ENCODE data around the gene TAF1C. TPM values are rescaled to one million over a fixed set of nuclear protein-coding genes. Genes with fewer than 3 reads are reported as not detected.
"Not testable (repeated sequence)": the region's sequence is repeated elsewhere in the genome, so short reads cannot be mapped to it uniquely, and the experiment has no call there.

TAF1C gene
- total RNA-seq, 2 experiments from 2014 or later: 44.4 to 45.7 TPM

- Mint-ChIP-seq H3K27ac (no peak overlapping the region), H3K4me1 (peaks cover 2% of the 10 kb centered on the region), H3K9me3 (ENCODE audit: low read depth) (no peaks in the 10 kb centered on the region), H3K27me3 (no peaks in the 10 kb centered on the region), H3K36me3 (ENCODE audit: low read depth) (no peaks in the 10 kb centered on the region), H3K4me3 (no peak overlapping the region)
- intact Hi-C loops (cut with DNase I, micrococcal nuclease): no loop called here
- DNase-seq: no peak
- no peak for ATAC-seq
- POLR2A ChIA-PET: no interaction called here
- CTCF ChIA-PET: no interaction called here
Measured at GRCh38 chr16:84207251-84207650, 20.4 kb upstream of the TAF1C start.

GRCh38 chr16:84205976-84206691 is 19.3 kb upstream of the TAF1C start:
- Mint-ChIP-seq H3K4me1 (peaks cover 2% of the 10 kb centered on the region), H3K27ac (no peak overlapping the region), H3K9me3 (ENCODE audit: low read depth) (no peaks in the 10 kb centered on the region), H3K27me3 (no peaks in the 10 kb centered on the region), H3K4me3 (no peak overlapping the region), H3K36me3 (ENCODE audit: low read depth) (no peaks in the 10 kb centered on the region)
- DNase-seq: no peak
- ChIA-PET POLR2A (no interaction called here), CTCF (no interaction called here)
- intact Hi-C loops (cut with DNase I, micrococcal nuclease): no loop called here
- no peak for ATAC-seq

GRCh38 chr16:84205123-84205522 is 18.3 kb upstream of the TAF1C start:
- DNase-seq; H3K36me3 Mint-ChIP-seq (ENCODE audit: low read depth); H3K4me3 Mint-ChIP-seq; ATAC-seq; H3K27ac Mint-ChIP-seq; POLR2A ChIA-PET; H3K9me3 Mint-ChIP-seq (ENCODE audit: low read depth); H3K4me1 Mint-ChIP-seq; intact Hi-C loops (cut with DNase I, micrococcal nuclease); CTCF ChIA-PET; H3K27me3 Mint-ChIP-seq: not testable (repeated sequence)

- ATAC-seq; POLR2A ChIA-PET; H3K27me3 Mint-ChIP-seq; CTCF ChIA-PET; intact Hi-C loops (cut with DNase I, micrococcal nuclease); H3K9me3 Mint-ChIP-seq (ENCODE audit: low read depth); H3K4me3 Mint-ChIP-seq; H3K36me3 Mint-ChIP-seq (ENCODE audit: low read depth); DNase-seq; H3K4me1 Mint-ChIP-seq; H3K27ac Mint-ChIP-seq: not testable (repeated sequence)
Measured at GRCh38 chr16:84204551-84204950, 17.7 kb upstream of the TAF1C start.

- CTCF ChIA-PET: interaction anchor here (0.7 to 1.2 kb wide), 2 partner anchors 13 to 94 kb away, joined by 3 to 4 read pairs; partner anchors contain the start of gene TAF1C
- no peak for ATAC-seq
Measured at GRCh38 chr16:84199861-84200260, 13.0 kb upstream of the TAF1C start.

GRCh38 chr16:84199097-84199496 is 12.2 kb upstream of the TAF1C start:
- ATAC-seq (no peak), DNase-seq (no peak)
- Mint-ChIP-seq H3K27ac (no peak overlapping the region), H3K4me1 (peaks cover 5% of the 10 kb centered on the region), H3K9me3 (ENCODE audit: low read depth) (no peaks in the 10 kb centered on the region), H3K36me3 (ENCODE audit: low read depth) (no peaks in the 10 kb centered on the region), H3K4me3 (no peak overlapping the region), H3K27me3 (no peaks in the 10 kb centered on the region)
- intact Hi-C loops (cut with DNase I, micrococcal nuclease): no loop called here
- ChIA-PET CTCF (interaction anchor here (0.7 to 1.2 kb wide), 2 partner anchors 12 to 93 kb away, joined by 3 to 4 read pairs; partner anchors contain the start of gene TAF1C), POLR2A (no interaction called here)

More at GRCh38 chr16:84199861-84200260, 13.0 kb upstream of the TAF1C start:
- POLR2A ChIA-PET: no interaction called here
- no peaks in the 10 kb centered on the region for H3K9me3 Mint-ChIP-seq (ENCODE audit: low read depth)
- H3K27ac Mint-ChIP-seq: no peak overlapping the region
- H3K4me3 Mint-ChIP-seq: no peak overlapping the region
- no peaks in the 10 kb centered on the region for H3K4me1 Mint-ChIP-seq
- H3K27me3 Mint-ChIP-seq: no peaks in the 10 kb centered on the region
- no peaks in the 10 kb centered on the region for H3K36me3 Mint-ChIP-seq (ENCODE audit: low read depth)
- intact Hi-C loops (cut with DNase I, micrococcal nuclease): no loop called here
- no peak for DNase-seq

- H3K4me3 Mint-ChIP-seq: no peak overlapping the region
- intact Hi-C loops (cut with DNase I, micrococcal nuclease): no loop called here
- CTCF ChIA-PET: no interaction called here
- POLR2A ChIA-PET: no interaction called here
- H3K27ac Mint-ChIP-seq: no peak overlapping the region
- no peak for ATAC-seq
- peaks cover 12% of the 10 kb centered on the region for H3K4me1 Mint-ChIP-seq
- DNase-seq: no peak
- H3K9me3 Mint-ChIP-seq (ENCODE audit: low read depth): no peaks in the 10 kb centered on the region
- H3K27me3 Mint-ChIP-seq: no peaks in the 10 kb centered on the region
- no peaks in the 10 kb centered on the region for H3K36me3 Mint-ChIP-seq (ENCODE audit: low read depth)
Measured at GRCh38 chr16:84198401-84198800, 11.5 kb upstream of the TAF1C start.

- POLR2A ChIA-PET: no interaction called here
- H3K9me3 Mint-ChIP-seq (ENCODE audit: low read depth): no peaks in the 10 kb centered on the region
- no peaks in the 10 kb centered on the region for H3K27me3 Mint-ChIP-seq
- intact Hi-C loops (cut with DNase I, micrococcal nuclease): no loop called here
- ATAC-seq: no peak
- H3K27ac Mint-ChIP-seq: no peak overlapping the region
- no peak overlapping the region for H3K4me3 Mint-ChIP-seq
- CTCF ChIA-PET: no interaction called here
- H3K36me3 Mint-ChIP-seq (ENCODE audit: low read depth): no peaks in the 10 kb centered on the region
- no peak for DNase-seq
- peaks cover 16% of the 10 kb centered on the region for H3K4me1 Mint-ChIP-seq
Measured at GRCh38 chr16:84197466-84198128, 10.7 kb upstream of the TAF1C start.

- H3K4me1 Mint-ChIP-seq: peaks cover 16% of the 10 kb centered on the region
- CTCF ChIA-PET: no interaction called here
- no peak overlapping the region for H3K27ac Mint-ChIP-seq
- no peaks in the 10 kb centered on the region for H3K36me3 Mint-ChIP-seq (ENCODE audit: low read depth)
- ATAC-seq (no peak), DNase-seq (no peak)
- POLR2A ChIA-PET: no interaction called here
- H3K4me3 Mint-ChIP-seq: no peak overlapping the region
- intact Hi-C loops (cut with DNase I, micrococcal nuclease): no loop called here
- no peaks in the 10 kb centered on the region for H3K9me3 Mint-ChIP-seq (ENCODE audit: low read depth)
- H3K27me3 Mint-ChIP-seq: no peaks in the 10 kb centered on the region
Measured at GRCh38 chr16:84196727-84197394, 10.0 kb upstream of the TAF1C start.

GRCh38 chr16:84196101-84196500 is 9.2 kb upstream of the TAF1C start:
- ChIA-PET CTCF (interaction anchor here (0.5 to 1.7 kb wide), 2 partner anchors 9 to 24 kb away, joined by 5 to 7 read pairs; no protein-coding TSS in a partner anchor), POLR2A (no interaction called here)
- peaks cover 16% of the 10 kb centered on the region for H3K4me1 Mint-ChIP-seq
- H3K9me3 Mint-ChIP-seq (ENCODE audit: low read depth): no peaks in the 10 kb centered on the region
- no peaks in the 10 kb centered on the region for H3K27me3 Mint-ChIP-seq
- no peak overlapping the region for H3K27ac Mint-ChIP-seq
- no peak overlapping the region for H3K4me3 Mint-ChIP-seq
- intact Hi-C loops (cut with DNase I, micrococcal nuclease): no loop called here
- ATAC-seq: no peak
- no peaks in the 10 kb centered on the region for H3K36me3 Mint-ChIP-seq (ENCODE audit: low read depth)
- no peak for DNase-seq

GRCh38 chr16:84195201-84196093 is 8.6 kb upstream of the TAF1C start:
- no peak overlapping the region for H3K4me3 Mint-ChIP-seq
- POLR2A ChIA-PET: no interaction called here

More at GRCh38 chr16:84195201-84196093, 8.6 kb upstream of the TAF1C start:
- intact Hi-C loops (cut with DNase I, micrococcal nuclease): no loop called here
- ATAC-seq (no peak), DNase-seq (no peak)
- CTCF ChIA-PET: interaction anchor here (1.7 kb wide), 1 partner anchor 8 kb away, joined by 7 read pairs; no protein-coding TSS in a partner anchor
- no peaks in the 10 kb centered on the region for H3K27me3 Mint-ChIP-seq
- no peaks in the 10 kb centered on the region for H3K36me3 Mint-ChIP-seq (ENCODE audit: low read depth)
- peaks cover 16% of the 10 kb centered on the region for H3K4me1 Mint-ChIP-seq
- no peaks in the 10 kb centered on the region for H3K9me3 Mint-ChIP-seq (ENCODE audit: low read depth)
- H3K27ac Mint-ChIP-seq: no peak overlapping the region
